Stromal cell of bone marrow (primary cell): ENCODE measurements around the gene WNT6.

ENCODE experiments used
- DNase-seq: peaks from one replicate; pipeline ENCODE4 v3.0.0-alpha.2; 2012; ENCODE audit warnings: low read depth

The WNT6 gene

DNA sequence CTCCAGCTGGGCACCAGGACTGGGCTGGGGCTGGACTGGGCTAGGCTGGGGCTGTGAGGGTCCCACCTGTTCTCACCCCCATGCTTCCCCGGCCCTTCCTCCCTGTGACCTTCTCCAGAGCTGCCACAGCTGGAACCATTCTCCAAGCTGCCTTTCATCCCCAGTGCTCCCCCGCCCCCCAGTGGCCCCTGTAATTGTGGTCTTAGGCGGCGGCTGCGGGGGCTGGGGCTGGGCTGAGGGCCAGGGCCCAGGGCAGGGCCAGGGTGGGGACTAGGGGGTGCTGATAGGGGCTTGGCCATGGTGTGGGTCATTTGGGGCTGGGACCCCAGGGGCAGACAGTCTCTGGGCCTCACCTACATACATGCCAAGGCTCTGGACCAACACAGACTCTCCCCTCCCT is 18.3 kb downstream of the WNT6 start:
- no peak for DNase-seq

DNA sequence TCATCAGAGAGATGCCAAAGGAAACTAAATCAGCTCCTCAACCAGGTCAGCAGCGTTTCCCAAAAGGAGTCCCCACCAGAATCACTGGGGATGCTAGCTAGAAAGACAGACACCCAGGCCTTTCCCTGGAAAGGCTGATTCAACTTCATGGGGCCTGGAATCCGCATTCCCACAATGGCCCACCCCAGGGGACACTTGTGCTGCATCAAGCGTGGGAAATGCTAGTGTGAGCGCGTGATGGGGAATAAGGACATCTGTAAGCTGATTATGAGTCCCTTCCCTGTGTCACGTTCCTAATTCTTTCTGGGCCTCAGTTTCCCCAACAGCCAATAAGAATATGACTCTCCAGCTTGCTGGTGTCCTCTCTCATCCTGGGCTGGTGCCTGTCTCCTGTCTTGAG is 18.9 kb downstream of the WNT6 start:
- DNase-seq, result no peak

DNA sequence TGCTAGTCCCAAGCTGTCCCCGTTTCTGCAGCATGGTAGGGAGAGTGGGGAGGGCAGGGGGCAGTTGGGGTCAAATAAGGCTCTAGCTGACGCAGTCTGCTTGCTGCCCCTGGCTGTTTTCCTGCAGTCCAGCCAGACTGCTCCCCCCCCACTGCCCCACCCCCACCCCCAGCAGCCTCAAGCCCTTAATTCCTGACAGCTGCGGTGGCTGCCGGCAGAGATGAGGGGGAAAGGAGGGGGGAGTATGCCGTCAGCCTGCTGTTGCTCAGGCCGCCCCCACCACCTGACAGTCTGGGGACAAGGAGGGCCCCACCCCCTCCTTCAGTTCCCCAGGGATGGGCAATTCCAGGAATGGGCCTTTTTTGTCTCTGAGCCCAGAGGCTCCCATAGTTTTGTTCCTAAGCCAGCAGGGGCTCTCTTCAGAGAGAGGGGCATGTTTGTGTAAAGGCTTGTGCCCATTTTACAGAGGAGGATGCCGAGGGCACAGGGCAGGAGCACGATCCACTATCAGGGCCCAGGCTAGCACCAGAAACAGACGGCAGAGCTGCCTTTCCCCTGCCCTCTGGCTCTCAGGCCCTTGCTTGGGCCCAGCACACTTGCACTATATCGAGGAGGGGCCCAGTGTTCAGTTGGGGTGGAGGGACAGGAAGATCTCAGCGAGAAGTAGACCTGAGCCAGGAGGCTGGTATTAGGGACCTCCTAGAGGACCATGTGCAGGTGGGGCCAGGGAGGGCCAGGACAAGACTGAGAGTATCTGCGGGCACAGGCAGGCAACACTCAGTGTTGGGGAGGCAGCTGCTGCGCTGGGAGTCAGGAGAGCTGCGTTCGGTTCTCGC is 19.5 kb downstream of the WNT6 start:
- no peak for DNase-seq

DNA sequence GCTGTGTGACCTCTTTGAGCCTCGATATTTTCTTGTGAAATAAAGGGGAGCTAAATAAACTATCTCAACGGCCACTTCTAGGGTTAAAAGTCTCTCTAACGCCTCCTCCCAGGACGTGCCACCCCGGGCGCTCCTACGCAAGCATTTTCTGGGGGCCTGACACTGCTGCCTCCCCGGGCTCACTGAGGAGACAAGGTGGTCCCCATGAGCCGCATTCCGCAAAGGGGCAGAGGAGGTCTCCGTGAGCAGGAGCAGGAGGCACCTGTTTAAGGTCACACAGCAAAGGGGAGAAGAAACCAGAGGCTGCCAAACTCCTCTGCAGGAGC is 20.1 kb downstream of the WNT6 start:
- no peak for DNase-seq

DNA sequence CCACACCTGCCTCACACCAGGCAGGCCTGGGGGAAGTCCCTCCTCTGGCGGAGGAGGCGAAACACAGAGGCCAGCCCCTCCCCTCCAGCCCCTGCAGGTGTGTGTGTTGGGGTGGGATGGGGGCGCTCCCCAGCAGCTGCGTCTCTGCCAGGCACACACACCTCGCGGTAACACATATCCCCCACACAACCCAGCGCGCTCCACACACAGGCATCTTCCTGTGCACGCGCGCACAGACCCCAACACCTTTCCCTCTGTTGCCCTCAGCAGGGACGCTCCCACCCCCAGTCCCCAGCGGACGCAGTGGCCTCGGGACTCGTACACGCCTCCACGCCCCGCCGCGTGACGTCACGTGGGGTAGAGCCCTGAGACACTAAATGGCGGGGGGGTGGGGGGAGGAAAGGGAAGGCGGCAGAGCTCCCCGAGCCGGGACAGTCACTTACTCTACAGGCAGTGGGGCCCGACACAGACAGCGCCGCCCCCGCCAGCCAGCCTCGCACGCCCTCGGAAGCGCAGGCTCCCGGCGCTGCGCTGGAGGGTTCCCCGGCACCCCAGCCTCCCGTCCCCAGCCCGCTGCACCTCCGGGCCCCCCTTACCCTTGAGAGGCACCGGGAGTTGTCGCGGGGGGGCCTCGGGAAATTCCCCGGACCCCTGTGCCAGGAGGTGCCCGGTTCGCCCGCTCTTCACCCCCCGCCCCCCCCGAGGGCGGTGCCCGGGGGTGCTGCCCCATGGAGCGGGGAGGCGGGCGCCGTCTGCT is 20.7 kb downstream of the WNT6 start, which contains the start of gene WNT10A:
Gene WNT10A, plus strand, starts transcription at position 751 of the 757 bp plus-strand sequence. CDS start 144 bp downstream, outside the sequence.
- no peak for DNase-seq

DNA sequence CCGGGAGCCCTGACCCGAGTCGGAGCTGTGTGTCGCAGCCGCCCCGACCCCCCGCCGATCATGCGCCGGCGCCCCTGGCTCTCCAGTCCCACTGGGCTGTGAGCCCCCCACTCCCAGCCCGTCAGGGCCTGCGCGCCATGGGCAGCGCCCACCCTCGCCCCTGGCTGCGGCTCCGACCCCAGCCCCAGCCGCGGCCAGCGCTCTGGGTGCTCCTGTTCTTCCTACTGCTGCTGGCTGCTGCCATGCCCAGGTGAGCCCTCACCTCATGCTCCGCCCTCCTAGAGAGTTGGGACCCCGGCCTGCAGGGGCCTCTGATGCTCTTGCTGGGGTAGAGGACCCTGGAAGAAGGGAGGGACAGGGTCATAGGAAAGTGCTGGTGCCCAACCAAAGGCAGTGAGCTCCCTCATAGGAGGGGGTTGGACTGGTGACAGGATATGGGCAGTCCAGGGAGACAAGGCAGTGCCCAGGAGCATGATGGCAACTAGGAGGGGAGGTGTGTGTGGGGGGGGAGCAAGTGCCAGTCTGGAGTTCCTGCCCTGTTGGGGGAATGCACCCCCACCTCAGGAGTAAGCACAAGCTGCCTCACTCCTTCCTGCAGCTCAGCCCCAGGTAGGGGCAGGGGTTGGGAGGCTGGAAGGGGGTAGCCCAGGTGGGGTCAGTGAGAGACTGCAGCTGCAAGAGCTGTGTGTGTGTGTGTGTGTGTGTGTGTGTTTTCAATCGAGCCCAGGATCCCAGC is 21.4 kb downstream of the WNT6 start:
- no peak for DNase-seq

DNA sequence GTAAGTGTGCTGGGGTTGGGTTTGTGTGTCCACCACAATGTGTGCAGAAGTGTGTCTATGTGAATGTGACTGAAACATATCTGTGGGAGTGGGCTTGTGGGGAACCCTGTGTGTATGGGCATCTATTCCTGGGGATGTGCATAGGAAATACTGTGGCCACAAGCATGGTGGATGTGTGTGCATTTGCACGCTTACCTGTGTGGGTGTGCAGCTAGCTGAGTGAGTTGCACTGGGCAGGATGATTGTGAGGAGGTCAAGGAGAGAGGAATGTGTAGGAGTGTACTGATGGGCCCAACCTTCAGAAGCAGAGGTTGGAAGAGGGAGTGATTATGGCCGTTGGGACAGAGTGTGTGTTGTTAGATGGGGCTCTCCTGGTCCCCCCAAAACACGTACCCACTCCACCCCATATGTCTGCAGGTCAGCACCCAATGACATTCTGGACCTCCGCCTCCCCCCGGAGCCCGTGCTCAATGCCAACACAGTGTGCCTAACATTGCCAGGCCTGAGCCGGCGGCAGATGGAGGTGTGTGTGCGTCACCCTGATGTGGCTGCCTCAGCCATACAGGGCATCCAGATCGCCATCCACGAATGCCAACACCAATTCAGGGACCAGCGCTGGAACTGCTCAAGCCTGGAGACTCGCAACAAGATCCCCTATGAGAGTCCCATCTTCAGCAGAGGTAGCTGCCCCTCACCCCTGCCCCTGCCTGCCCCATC is 22.3 kb downstream of the WNT6 start:
- DNase-seq, result no peak

DNA sequence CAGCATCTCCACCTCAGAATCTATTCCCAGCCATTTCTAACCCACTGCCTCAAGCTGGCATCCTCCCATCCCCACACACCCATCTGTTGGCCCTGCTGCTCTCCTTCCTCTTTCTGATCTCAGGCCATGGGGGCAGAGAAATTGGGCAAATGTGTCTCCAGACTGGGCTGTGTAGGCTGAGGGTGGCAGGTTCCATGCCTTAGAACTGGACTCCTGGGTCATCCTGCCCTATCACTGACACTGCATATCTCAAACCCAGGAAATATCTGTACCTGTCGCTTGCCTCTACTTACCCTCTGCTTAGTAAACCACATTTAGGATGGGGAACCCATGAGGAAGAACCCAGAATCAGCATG is 22.8 kb downstream of the WNT6 start:
- DNase-seq, result no peak

DNA sequence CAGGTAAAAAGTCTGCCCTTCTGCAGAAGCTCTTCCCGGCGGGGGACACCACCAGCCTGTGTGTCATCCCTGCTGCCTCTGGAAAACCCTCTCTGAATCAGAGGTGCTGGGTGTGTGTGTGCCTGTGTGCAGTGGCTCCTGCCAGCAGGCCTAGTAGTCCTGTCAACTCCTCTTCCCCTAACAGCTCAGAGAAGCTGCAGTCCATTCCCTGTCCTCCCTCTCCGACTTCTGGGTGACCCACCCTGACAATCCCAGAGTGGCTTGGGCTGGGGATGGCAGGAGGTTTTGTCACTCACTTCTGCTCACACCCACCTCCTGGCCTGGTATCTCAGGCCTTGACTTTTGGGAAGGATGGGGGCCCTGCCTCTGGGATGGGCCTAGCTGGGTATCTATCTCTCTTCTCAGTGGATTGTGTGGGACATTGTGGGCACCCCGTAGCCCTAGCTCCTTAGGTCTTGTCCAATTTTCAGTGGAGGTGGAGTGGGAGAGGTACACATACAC is 23.3 kb downstream of the WNT6 start:
- DNase-seq, result no peak

DNA sequence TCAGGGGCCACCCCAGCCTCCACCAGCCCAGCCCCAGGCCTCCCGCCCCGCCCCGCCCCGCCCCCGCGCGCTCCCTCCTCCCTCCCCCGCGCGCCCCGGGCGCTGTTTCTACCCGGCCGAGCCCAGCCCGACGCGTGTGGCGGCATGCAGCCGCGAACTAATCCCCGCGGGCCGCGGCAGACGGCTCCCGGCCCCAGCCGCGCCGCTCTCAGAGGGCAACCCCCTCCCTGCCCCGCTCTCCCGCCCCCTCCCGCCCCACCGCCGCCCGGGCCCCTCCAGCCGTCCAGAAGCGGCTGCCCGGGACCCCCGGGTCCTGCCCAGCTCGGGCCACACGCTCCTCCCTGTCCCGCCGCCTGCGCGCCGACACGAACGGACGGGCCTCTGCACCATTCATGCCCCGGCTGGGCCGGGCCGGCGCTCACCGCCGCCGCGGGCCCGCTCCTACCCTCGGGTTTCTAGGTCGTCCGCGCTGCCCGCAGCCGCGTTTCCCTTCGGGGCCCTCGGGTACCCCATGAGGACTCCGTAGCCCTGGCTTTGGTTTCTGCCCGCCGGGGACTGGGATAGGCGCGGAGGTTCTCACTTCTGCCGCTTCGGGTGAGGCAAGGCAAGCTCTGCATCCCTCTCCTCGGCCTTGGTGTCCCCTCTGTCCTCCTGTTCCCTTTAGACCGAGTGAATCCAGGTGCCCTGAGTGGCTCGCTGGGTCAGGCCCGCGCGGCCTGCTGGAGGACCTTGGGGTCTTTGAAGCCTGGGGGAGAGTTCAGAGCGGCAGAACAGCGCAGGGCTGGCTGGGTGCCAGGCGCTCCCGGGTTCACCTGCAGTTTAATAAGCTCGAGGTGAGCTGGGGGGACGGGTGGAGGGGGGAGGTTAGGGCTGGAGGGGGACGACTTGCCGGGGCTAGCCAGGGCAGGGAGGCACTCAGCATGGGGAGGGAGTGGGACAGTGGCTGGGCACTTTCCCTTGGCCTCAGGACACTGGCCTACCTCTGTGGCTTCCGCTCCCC is 24.2 kb downstream of the WNT6 start:
- DNase-seq, result no peak

DNA sequence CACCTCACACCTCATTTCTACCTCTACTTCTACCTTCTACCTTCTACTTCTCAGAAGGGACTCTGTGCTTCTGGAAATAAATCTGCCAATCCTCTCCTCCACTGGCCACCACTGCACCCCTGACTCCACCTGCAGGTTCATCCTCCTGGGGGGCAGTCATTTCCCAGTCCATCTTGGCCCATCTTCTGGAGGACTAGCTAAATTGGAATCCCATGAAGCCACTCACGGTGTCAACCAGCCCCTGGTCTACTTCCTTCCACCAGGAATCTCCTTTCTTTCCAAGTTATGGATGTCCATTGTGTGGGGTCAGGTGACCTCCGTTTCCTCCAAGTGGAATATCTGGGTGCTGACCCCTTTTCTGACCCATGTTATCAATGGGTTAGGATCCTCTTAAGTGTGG is 24.9 kb downstream of the WNT6 start:
- DNase-seq, result no peak

DNA sequence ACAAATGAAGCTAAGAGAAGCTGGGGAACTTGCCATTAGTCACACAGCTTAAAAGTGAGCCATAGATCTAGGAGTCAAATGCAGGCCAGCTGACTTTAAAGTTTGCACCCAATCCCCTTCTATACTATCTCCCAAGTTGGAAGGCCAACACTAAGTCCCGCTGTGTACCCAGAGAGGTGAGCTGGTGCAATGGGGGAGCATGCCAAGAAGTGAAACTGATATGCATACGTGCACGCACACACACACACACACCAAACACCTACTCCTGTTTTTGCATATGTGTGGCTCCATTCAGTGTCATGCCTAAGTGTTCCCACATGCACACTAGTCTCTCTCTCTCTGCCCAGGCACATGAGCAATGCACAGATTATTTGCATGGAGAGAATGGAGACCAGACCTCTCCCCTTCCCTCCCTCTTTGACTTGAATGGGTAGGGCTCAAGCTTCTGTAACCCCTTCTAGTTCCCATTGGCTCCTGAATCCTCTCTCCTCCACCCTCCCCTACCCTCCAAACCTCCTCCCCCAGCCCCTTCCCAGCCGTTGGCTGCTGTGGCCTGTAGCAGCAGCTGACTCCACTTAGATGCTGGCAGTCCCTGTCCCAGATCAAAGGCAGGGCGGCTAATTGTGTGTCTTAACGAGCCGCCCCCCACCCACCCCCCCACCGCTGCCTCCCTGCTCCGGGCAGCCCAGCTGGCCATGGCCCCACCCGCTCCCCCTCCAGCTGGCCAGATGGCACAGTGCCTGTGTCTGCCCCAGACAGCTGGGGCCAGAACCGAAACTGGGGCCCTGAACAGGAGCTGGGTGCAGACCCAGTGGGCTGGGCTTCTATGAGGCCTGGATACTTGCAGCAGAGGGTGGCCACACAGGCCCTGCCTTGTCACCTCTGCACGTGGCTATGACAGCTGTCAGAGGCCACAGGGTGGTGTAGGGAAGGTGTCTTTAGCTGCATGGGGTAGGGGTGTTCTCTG is 26.7 kb downstream of the WNT6 start:
- no peak for DNase-seq

DNA sequence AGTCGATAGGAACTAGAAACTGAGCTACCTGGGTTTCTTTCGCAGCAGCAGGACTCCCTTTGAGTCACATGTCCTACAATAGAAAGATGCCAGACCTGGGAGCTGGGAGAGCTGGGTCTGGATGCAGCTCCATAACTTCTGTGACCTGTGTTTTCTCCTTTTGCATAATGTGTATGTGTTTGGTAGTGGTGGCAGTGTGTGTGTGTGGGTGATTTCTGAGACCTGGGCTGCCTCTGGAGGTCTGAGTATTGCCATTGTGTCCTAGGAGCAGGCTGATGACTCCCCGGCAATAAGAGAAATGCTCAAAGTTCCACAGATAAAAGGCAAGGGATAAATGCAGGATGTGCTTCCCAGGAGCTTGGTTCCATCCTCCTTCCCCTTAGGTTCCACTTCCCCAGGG is 27.5 kb downstream of the WNT6 start:
- DNase-seq, result no peak

DNA sequence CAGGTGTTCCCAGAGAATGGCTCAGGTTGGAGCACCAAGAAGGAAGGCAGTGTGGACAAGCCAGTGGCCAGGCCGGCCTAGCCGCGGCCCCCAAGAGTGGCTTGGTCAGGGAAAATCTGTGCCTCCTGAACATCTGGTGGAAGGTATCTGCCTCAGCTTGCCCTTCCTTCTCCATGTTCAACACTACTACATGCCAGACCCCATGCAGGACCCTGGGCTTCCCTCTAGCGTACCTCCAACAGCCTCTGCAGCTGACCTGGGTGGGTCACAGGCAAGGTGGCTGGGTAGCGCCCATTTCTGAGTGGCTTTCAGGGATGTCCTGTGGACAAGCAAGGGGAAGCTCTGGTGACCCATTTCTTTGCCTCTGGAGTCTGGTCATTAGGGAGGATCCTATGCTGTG is 28.7 kb downstream of the WNT6 start:
- no peak for DNase-seq

DNA sequence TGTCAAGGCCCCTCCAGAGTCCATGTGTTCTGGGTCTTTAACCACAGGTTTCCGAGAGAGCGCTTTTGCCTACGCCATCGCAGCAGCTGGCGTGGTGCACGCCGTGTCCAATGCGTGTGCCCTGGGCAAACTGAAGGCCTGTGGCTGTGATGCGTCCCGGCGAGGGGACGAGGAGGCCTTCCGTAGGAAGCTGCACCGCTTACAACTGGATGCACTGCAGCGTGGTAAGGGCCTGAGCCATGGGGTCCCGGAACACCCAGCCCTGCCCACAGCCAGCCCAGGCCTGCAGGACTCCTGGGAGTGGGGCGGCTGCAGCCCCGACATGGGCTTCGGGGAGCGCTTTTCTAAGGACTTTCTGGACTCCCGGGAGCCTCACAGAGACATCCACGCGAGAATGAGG is 30.3 kb downstream of the WNT6 start:
- no peak for DNase-seq

DNA sequence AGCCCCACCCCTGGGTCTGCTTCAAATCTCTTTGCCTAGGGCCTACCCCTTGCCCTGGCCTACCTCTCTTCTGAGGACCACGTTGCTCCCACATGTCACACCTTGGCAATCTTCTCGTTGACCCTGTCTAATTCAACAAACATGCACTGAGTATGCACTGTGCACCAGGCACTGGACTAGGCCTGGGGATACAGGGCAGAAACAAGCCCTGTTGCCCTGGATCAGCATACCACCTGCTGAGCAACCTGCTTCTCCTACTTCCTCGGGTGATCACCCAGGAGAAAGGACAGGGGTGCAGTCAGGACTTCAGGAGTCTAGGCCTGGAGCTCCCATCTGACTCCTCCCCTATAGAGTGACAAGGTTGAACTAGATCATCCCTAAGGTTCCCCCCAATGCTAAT is 30.8 kb downstream of the WNT6 start:
- DNase-seq, result no peak

DNA sequence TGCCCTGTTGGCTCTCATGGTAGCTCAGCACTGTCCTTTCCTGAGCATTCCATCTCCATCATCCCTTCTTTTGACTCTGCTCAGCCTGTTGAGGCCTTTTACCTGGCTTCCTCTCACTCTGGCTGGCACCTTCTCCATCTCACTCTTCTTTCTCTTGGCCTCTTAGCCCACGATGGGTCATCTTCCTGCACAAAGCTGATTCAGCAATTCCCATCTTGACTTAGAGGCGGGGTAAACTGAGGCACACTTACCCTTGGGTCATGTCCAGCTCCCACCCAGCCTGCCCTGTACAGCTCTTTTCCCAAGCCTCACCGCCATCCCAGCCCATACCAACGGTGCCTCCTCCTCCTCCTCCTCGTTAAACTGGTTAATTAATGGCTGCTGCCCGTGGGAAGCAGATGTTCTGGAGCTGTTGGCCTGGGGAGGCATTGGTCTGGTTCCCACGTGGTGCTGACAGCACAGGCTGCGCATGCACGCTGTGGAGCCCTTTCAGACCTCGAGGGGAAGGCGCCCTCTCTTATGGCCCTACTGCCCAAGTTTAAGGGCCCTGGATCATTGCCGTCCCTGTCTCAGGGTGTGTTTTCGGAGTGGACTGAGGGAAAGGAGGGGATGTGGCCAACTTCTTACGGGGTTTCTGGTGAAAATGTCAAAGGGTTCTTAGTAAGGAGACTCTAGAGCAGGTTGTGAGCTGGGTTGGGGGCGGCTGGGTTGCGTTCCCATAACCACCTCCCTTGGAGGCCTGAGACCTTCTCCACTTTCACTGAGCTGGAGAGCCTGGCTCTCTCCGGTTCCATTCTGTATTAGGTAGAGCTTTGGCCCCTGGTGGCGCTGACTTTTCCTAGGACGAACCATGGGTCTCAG is 31.9 kb downstream of the WNT6 start:
- no peak for DNase-seq

DNA sequence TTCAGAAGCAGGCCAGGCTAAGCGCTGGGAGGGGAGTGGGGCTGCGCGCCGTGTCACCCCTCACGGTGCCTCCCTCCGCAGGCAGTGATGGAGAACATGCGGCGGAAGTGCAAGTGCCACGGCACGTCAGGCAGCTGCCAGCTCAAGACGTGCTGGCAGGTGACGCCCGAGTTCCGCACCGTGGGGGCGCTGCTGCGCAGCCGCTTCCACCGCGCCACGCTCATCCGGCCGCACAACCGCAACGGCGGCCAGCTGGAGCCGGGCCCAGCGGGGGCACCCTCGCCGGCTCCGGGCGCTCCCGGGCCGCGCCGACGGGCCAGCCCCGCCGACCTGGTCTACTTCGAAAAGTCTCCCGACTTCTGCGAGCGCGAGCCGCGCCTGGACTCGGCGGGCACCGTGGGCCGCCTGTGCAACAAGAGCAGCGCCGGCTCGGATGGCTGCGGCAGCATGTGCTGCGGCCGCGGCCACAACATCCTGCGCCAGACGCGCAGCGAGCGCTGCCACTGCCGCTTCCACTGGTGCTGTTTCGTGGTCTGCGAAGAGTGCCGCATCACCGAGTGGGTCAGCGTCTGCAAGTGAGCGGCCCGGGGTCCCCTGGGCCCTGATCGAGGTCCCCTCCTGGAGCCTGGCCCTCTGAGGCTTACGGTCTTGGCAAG is 33.2 kb downstream of the WNT6 start:
- DNase-seq, result no peak
